Mammary epithelial cell (primary cell): ENCODE measurements around the gene ZFPL1.

ENCODE experiments used
- EZH2 ChIP-seq: IDR thresholded peaks from 2 replicates; pipeline ENCODE4 v1.6.1; 2012; ENCODE audit warnings: low read length, inconsistent platforms, borderline replicate concordance
- TF ChIP-seq, protein P1 (sequence below), 2 donors: IDR thresholded peaks in 1 of 2; conservative IDR thresholded peaks in 1 of 2; 2 replicates each; pipeline ENCODE4 v1.5.1; 2011 to 2012; ENCODE audit warnings: inconsistent platforms in 2 of 2, low read length in 2 of 2, mild to moderate bottlenecking in 2 of 2, control low read depth in 1 of 2, low read depth in 1 of 2; ENCODE audit not compliant: insufficient read depth in 1 of 2; ENCODE audit errors: extremely low read depth in 1 of 2

DNA sequence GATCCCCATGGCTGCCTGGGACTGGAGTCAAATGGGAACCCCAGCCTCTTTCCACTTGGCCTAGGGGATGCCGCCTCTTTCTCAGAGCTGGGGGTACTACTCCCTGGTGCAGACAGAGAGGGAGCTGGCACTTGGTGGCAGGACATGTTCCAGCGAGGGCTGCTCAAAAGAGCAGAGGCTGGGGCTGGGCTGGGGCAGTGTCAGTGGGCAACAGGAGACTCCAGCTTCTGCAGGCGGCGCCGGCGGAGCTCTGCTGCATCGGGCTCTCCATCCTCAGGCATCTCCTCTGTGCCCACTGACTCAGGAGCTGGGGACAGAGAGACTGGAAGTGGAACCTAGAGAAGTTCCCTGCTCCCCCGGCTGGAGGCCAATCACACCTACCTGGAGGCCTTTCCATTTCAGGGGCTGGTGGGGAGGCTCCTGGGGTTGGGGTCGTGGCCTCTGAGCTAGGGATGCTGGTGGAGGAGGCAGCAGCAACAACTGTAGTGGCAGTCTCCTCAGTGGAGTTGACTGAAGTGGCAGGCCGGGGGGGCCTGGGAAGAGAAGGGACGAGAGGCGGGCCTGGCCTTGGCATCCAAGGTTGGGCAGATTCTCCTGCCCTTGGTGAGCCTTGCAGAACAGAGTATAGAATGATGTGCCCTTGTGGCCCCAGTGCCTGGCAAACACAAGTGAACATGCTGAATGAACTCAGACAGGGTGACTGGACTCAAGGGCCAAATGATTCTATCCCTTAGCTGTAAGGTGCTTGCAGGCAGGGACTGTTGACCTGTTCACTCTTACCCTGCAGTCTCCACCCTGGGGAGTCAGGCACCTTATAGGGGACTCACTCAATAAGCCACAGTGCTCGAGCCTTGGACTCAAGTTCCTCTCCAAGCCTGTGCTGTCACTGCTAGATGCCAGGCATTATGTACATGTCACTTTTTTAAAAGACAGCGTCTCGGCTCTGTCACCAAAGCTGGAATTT lies 44.4 kb downstream of the ZFPL1 start:
- TF ChIP-seq, protein P1, sequence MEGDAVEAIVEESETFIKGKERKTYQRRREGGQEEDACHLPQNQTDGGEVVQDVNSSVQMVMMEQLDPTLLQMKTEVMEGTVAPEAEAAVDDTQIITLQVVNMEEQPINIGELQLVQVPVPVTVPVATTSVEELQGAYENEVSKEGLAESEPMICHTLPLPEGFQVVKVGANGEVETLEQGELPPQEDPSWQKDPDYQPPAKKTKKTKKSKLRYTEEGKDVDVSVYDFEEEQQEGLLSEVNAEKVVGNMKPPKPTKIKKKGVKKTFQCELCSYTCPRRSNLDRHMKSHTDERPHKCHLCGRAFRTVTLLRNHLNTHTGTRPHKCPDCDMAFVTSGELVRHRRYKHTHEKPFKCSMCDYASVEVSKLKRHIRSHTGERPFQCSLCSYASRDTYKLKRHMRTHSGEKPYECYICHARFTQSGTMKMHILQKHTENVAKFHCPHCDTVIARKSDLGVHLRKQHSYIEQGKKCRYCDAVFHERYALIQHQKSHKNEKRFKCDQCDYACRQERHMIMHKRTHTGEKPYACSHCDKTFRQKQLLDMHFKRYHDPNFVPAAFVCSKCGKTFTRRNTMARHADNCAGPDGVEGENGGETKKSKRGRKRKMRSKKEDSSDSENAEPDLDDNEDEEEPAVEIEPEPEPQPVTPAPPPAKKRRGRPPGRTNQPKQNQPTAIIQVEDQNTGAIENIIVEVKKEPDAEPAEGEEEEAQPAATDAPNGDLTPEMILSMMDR (conservative IDR thresholded peaks at IDR 0.05 in 1 of 2, IDR thresholded peaks at IDR 0.05 in 1 of 2; ENCODE audit: extremely low read depth in 1 of 2, insufficient read depth in 1 of 2, low read depth in 1 of 2, low read length in 2 of 2) = no peak
- TF ChIP-seq EZH2 = no peak
